ENCODE measurements around the gene PNKP. TPM values are rescaled to one million over a fixed set of nuclear protein-coding genes. Genes with fewer than 3 reads are reported as not detected.

Gene PNKP
- total RNA-seq, result 10 to 100 TPM; 91.6 to 98.7 TPM
- 28.4 TPM for polyA plus RNA-seq

GRCh38 chr19:49866933-49867782, at the start of gene PNKP:
PNKP (minus strand) TSS chr19:49867576; CDS start chr19:49867204, 372 bp downstream.
- peaks cover 11% of the 10 kb centered on the region for H3K36me3 ChIP-seq (ENCODE audit: insufficient read depth, low read length)
- peaks cover 0 to 4% of the 10 kb centered on the region in 2 donors for H3K27me3 Mint-ChIP-seq
- peaks cover 27 to 38% (median 33%) of the 10 kb centered on the region in 3 donors for H3K4me1 Mint-ChIP-seq
- peak within 1 kb of the TSS in 5 of 8 donors; percentile 88 to 100 (median 99) for H3K27ac Mint-ChIP-seq
- H3K9me3 Mint-ChIP-seq, result peaks cover 0 to 3% (median 0%) of the 10 kb centered on the region in 5 donors
- peaks cover 0 to 35% (median 5%) of the 10 kb centered on the region in 3 donors for H3K36me3 Mint-ChIP-seq
- H3K27ac ChIP-seq (ENCODE audit: low read depth, low read length), result peak within 1 kb of the TSS; percentile 94
- CTCF ChIA-PET, result interaction anchor here (0.8 to 1.1 kb wide), 2 partner anchors 10 to 17 kb away, joined by 3 to 5 read pairs; partner anchors contain the start of genes AKT1S1 and TBC1D17
- H3K4me1 ChIP-seq (ENCODE audit: insufficient read depth, low read length), result peaks cover 47% of the 10 kb centered on the region
- DNase-seq, result peak; percentile 78 to 93 (median 90)
- peak within 1 kb of the TSS; percentile 93 for H3K4me3 ChIP-seq (ENCODE audit: low read length)
- no peaks in the 10 kb centered on the region for H3K27me3 ChIP-seq (ENCODE audit: insufficient read depth, low read length, poor library complexity, severe bottlenecking)
- H3K4me3 Mint-ChIP-seq, result peak within 1 kb of the TSS in 2 of 7 donors; percentile 94 to 97
- no peaks in the 10 kb centered on the region for H3K9me3 ChIP-seq (ENCODE audit: low read length)
- POLR2A ChIA-PET, result interaction anchor here (0.6 to 3.2 kb wide), 7 partner anchors 10 to 145 kb away, joined by 3 to 33 read pairs (median 7); partner anchors contain the start of genes AKT1S1, PTOV1 and TBC1D17

GRCh38 chr19:49915271-49915670, 47.9 kb upstream of the PNKP start:
- POLR2A ChIA-PET, result no interaction called here
- Mint-ChIP-seq H3K4me3 (no peak overlapping the region), H3K9me3 (no peaks in the 10 kb centered on the region), H3K4me1 (peaks cover 24 to 45% (median 40%) of the 10 kb centered on the region in 3 donors), H3K27ac (peak overlapping the region in 6 of 8 donors; percentile 14 to 76 (median 58)), H3K27me3 (no peaks in the 10 kb centered on the region), H3K36me3 (peaks cover 0 to 76% (median 15%) of the 10 kb centered on the region in 3 donors)
- Histone ChIP-seq H3K36me3 (ENCODE audit: insufficient read depth, low read length) (peaks cover 18% of the 10 kb centered on the region), H3K9me3 (ENCODE audit: low read length) (no peaks in the 10 kb centered on the region), H3K27me3 (ENCODE audit: insufficient read depth, low read length, poor library complexity, severe bottlenecking) (no peaks in the 10 kb centered on the region), H3K4me1 (ENCODE audit: insufficient read depth, low read length) (peaks cover 10% of the 10 kb centered on the region), H3K4me3 (ENCODE audit: low read length) (no peak overlapping the region), H3K27ac (ENCODE audit: low read depth, low read length) (no peak overlapping the region)
- CTCF ChIA-PET, result no interaction called here
- no peak for DNase-seq

- Histone ChIP-seq H3K4me3 (ENCODE audit: low read length) (no peak overlapping the region), H3K27ac (ENCODE audit: low read depth, low read length) (no peak overlapping the region), H3K27me3 (ENCODE audit: insufficient read depth, low read length, poor library complexity, severe bottlenecking) (no peaks in the 10 kb centered on the region), H3K9me3 (ENCODE audit: low read length) (no peaks in the 10 kb centered on the region), H3K4me1 (ENCODE audit: insufficient read depth, low read length) (peaks cover 10% of the 10 kb centered on the region), H3K36me3 (ENCODE audit: insufficient read depth, low read length) (peaks cover 20% of the 10 kb centered on the region)
- POLR2A ChIA-PET, result no interaction called here
- no peaks in the 10 kb centered on the region for H3K27me3 Mint-ChIP-seq
- H3K4me3 Mint-ChIP-seq, result no peak overlapping the region
- H3K4me1 Mint-ChIP-seq, result peaks cover 19 to 36% (median 35%) of the 10 kb centered on the region in 3 donors
- CTCF ChIA-PET, result interaction anchor here (0.9 to 1.0 kb wide), 2 partner anchors 11 to 15 kb away, joined by 3 to 4 read pairs; partner anchors contain the start of genes ATF5 and NUP62
- peak overlapping the region in 5 of 8 donors; percentile 57 to 88 (median 78) for H3K27ac Mint-ChIP-seq
- H3K9me3 Mint-ChIP-seq, result no peaks in the 10 kb centered on the region
- DNase-seq, result no peak
- peaks cover 0 to 80% (median 11%) of the 10 kb centered on the region in 3 donors for H3K36me3 Mint-ChIP-seq
These were observed 46.3 kb upstream of the PNKP start for GRCh38 chr19:49913720-49914119.

- CTCF ChIA-PET, result interaction anchor here (1.0 kb wide), 1 partner anchor 16 kb away, joined by 3 read pairs; the partner anchor contains the start of genes ATF5 and NUP62
- Mint-ChIP-seq H3K4me3 (no peak overlapping the region), H3K27me3 (no peaks in the 10 kb centered on the region), H3K9me3 (no peaks in the 10 kb centered on the region), H3K4me1 (peaks cover 17 to 35% (median 32%) of the 10 kb centered on the region in 3 donors), H3K27ac (peak overlapping the region in 5 of 8 donors; percentile 27 to 79 (median 58)), H3K36me3 (peaks cover 0 to 81% (median 11%) of the 10 kb centered on the region in 3 donors)
- Histone ChIP-seq H3K27me3 (ENCODE audit: insufficient read depth, low read length, poor library complexity, severe bottlenecking) (no peaks in the 10 kb centered on the region), H3K27ac (ENCODE audit: low read depth, low read length) (no peak overlapping the region), H3K9me3 (ENCODE audit: low read length) (no peaks in the 10 kb centered on the region), H3K36me3 (ENCODE audit: insufficient read depth, low read length) (peaks cover 17% of the 10 kb centered on the region), H3K4me3 (ENCODE audit: low read length) (no peak overlapping the region), H3K4me1 (ENCODE audit: insufficient read depth, low read length) (peaks cover 10% of the 10 kb centered on the region)
- POLR2A ChIA-PET, result no interaction called here
- DNase-seq, result no peak
These were observed 45.7 kb upstream of the PNKP start for GRCh38 chr19:49912965-49913685.

GRCh38 chr19:49911381-49912145, 44.2 kb upstream of the PNKP start:
- H3K36me3 ChIP-seq (ENCODE audit: insufficient read depth, low read length), result peaks cover 16% of the 10 kb centered on the region
- no peak overlapping the region for H3K27ac ChIP-seq (ENCODE audit: low read depth, low read length)
- Mint-ChIP-seq H3K4me1 (peaks cover 18 to 27% (median 26%) of the 10 kb centered on the region in 3 donors), H3K9me3 (no peaks in the 10 kb centered on the region), H3K27me3 (no peaks in the 10 kb centered on the region), H3K36me3 (peaks cover 0 to 80% (median 12%) of the 10 kb centered on the region in 3 donors), H3K4me3 (no peak overlapping the region), H3K27ac (peak overlapping the region; percentile 7 to 97 (median 87))
- H3K4me1 ChIP-seq (ENCODE audit: insufficient read depth, low read length), result peaks cover 10% of the 10 kb centered on the region
- DNase-seq, result no peak
- ChIA-PET POLR2A (interaction anchor here (0.6 kb wide), 2 partner anchors 235 to 384 kb away, joined by 7 to 8 read pairs; partner anchors contain the start of gene RCN3), CTCF (interaction anchor here (0.8 kb wide), 1 partner anchor 27 kb away, joined by 3 read pairs; no protein-coding TSS in a partner anchor)
- no peak overlapping the region for H3K4me3 ChIP-seq (ENCODE audit: low read length)
- no peaks in the 10 kb centered on the region for H3K9me3 ChIP-seq (ENCODE audit: low read length)
- H3K27me3 ChIP-seq (ENCODE audit: insufficient read depth, low read length, poor library complexity, severe bottlenecking), result no peaks in the 10 kb centered on the region

GRCh38 chr19:49910179-49910578, 42.8 kb upstream of the PNKP start:
- H3K27me3 ChIP-seq (ENCODE audit: insufficient read depth, low read length, poor library complexity, severe bottlenecking), result no peaks in the 10 kb centered on the region
- CTCF ChIA-PET, result interaction anchor here (0.6 kb wide), 1 partner anchor 20 kb away, joined by 3 read pairs; no protein-coding TSS in a partner anchor
- Mint-ChIP-seq H3K9me3 (no peaks in the 10 kb centered on the region), H3K4me1 (peaks cover 15 to 24% (median 23%) of the 10 kb centered on the region in 3 donors), H3K27ac (peak overlapping the region in 2 of 8 donors; percentile 29 to 97), H3K27me3 (no peaks in the 10 kb centered on the region), H3K4me3 (no peak overlapping the region), H3K36me3 (peaks cover 0 to 78% (median 11%) of the 10 kb centered on the region in 3 donors)
- no peak for DNase-seq
- peaks cover 10% of the 10 kb centered on the region for H3K36me3 ChIP-seq (ENCODE audit: insufficient read depth, low read length)
- H3K4me3 ChIP-seq (ENCODE audit: low read length), result no peak overlapping the region
- peaks cover 10% of the 10 kb centered on the region for H3K4me1 ChIP-seq (ENCODE audit: insufficient read depth, low read length)
- H3K27ac ChIP-seq (ENCODE audit: low read depth, low read length), result no peak overlapping the region
- POLR2A ChIA-PET, result no interaction called here
- H3K9me3 ChIP-seq (ENCODE audit: low read length), result no peaks in the 10 kb centered on the region
